Spleen (tissue), 7 donors: ENCODE measurements around the gene FRMD4A.

Source experiments
- POLR2AphosphoS5 ChIP-seq, 3 donors: sonication (generic); formaldehyde crosslinking; IDR thresholded peaks; one replicate each; pipeline ENCODE4 v1.5.1; 2017; ENCODE audit warnings: antibody characterized with exemption in 3 of 3
- TF ChIP-seq, protein P1 (sequence below), 11 experiments: fragments of 200-600 bp in 7 of 11; fragments of 450-650 bp in 4 of 11; sonication (generic) in 4 of 11; IDR thresholded peaks in 8 of 11; conservative IDR thresholded peaks in 3 of 11; 1 replicate in 7 of 11; 2 replicates in 4 of 11; pipeline versions ENCODE4 v1.4.0 to v1.8.0; 2016 to 2021; ENCODE audit warnings: antibody characterized with exemption in 11 of 11, inconsistent platforms in 4 of 11, mild to moderate bottlenecking in 1 of 11
- donor health status: DM: no; HTN: no; CAD: no; lungs with moderate emphysema.
- donor health status: DM: no; HTN: no; CAD: no.
- donor health status: DM: no; HTN: no; CAD: no.

GRCh38 chr10:13977861-13978532 is 352.7 kb downstream of the FRMD4A start:
- TF ChIP-seq, protein P1, sequence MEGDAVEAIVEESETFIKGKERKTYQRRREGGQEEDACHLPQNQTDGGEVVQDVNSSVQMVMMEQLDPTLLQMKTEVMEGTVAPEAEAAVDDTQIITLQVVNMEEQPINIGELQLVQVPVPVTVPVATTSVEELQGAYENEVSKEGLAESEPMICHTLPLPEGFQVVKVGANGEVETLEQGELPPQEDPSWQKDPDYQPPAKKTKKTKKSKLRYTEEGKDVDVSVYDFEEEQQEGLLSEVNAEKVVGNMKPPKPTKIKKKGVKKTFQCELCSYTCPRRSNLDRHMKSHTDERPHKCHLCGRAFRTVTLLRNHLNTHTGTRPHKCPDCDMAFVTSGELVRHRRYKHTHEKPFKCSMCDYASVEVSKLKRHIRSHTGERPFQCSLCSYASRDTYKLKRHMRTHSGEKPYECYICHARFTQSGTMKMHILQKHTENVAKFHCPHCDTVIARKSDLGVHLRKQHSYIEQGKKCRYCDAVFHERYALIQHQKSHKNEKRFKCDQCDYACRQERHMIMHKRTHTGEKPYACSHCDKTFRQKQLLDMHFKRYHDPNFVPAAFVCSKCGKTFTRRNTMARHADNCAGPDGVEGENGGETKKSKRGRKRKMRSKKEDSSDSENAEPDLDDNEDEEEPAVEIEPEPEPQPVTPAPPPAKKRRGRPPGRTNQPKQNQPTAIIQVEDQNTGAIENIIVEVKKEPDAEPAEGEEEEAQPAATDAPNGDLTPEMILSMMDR (IDR thresholded peaks at IDR 0.05 in 8 of 11, conservative IDR thresholded peaks at IDR 0.05 in 3 of 11) = no peak
- TF ChIP-seq POLR2AphosphoS5 (IDR thresholded peaks at IDR 0.05) = no peak
